ENCODE measurements around the gene PDK4.
"Not testable (repeated sequence)": the region's sequence is repeated elsewhere in the genome, so short reads cannot be mapped to it uniquely, and the experiment has no call there.

The PDK4 gene

DNA sequence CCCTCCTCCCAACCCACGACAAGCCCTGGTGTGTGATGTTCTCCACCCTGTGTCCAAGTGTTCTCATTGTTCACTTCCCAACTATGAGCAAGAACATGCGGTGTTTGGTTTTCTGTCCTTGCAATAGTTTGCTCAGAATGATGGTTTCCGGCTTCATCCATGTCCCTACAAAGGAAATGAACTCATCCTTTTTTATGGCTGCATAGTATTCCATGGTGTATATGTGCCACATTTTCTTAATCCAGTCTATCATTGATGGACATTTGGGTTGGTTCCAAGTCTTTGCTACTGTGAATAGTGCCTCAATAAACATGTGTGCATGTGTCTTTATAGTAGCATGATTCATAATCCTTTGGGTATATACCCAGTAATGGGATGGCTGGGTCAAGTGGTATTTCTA is 8.5 kb upstream of the PDK4 start:
- not testable (repeated sequence) for DNase-seq (ENCODE audit: low read depth)

DNA sequence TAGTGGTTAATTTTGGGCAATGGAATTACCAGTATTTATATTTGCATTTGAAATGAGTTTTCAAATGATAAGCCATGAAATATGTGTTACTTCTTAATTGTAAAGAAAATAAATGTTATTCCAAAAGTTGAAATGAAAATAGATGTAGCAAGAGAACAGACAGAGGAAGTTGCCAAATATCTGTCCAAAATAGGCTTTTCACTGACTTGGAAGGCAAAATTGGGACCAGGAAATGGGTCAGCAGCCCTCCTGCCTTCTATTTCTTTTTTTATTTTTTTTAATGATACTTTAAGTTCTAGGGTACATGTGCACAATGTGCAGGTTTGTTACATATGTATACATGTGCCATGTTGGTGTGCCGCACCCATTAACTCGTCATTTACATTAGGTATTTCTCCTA is 8.1 kb upstream of the PDK4 start:
- DNase-seq (ENCODE audit: low read depth), result not testable (repeated sequence)

DNA sequence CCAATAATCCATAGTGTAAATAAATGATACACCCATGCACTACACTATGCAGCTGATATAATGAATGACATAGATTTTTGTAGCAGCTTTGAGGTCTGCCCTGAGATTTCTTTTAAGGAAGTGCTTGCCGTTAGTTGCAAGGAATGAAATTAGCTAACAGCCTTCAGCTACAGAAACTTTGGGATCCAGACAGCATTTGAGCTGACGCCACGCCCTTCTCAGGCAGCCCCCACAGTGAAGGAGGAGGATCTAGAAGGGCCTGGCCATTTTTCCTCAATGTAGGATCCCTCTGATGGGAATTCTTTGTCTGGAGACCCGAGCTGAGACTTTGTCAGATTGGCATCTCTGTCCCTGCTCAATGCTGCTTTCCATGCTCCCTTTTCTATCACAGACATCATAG is 6.1 kb upstream of the PDK4 start:
- DNase-seq (ENCODE audit: low read depth), result no peak

DNA sequence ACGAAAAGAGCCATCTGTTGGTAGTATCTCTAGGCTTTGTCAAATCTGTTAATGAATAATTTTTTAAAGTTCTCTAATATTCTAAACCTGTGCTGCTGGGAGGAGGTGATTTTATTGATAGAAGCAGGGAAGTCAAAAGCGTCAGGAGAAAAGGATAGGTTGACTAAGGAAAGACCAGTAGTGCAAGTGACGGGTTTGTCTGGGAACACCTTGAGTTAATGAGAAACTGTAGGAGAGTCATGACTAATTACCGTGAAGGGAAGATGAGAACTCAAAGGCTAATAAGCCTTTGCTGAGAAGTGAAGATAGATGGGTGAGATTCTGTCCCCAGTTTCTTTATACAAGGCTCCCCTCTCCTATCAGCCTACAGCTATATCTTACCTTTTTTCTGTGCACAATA is 5.0 kb upstream of the PDK4 start:
- DNase-seq (ENCODE audit: low read depth), result no peak

DNA sequence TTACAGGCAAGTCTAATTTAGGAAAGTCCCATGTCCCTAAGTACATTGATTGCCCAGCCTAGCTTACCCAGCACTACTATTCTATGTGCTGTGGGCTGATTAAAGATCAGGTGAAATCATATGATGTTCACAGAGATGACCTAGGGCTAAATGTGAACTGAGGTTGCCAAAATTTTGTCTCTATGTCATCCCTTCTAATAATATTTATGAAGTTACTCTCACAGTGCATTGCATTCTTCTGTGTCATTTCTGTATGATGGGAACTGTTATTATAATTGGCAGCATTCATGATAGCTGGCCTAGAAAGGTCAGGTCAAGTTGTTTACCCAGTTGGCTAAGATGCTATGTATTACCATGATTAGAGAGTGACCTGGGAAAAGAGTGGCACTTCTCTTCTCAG is 2.8 kb upstream of the PDK4 start:
- DNase-seq (ENCODE audit: low read depth), result no peak

DNA sequence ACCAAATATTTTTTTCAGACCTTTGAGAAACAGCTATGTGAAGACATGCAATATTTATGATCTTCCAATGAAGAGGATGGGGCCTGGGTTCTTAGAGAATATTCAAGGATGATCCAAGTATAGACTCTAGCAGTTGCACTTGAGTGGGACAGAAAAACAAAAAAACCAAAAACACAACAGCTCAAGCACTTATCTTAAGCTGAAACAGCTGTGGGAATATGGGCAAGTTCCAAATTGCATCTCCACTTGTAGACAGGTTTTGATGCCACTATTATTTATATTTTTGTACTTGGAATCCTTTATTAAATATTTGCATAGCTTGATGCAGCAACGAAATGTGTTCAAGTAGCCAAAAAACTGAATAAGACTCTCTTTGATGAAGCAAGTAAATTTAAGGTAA is 2.2 kb upstream of the PDK4 start:
- no peak for DNase-seq (ENCODE audit: low read depth)

DNA sequence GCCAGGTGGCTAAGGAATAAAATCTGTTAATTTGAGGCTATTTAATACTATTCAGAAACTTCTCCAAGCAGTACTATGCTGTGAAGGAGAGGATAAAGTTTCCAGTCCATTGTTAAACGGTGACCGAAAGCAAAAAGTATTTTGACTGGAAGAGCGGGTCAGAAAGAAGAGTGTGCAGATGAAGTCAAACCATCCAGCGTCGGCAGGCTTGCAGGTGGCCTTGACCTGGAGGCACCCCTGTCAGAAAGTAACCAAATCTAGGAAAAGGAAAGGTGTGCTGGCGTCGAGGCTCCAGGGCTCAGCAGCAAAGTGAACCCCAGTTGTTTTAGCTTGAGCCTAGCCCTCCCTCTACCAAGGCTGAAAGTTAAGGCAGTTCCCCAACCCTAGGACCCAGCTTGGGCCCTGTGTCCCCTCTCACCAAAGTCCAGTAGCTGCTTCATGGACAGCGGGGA is 544 bp downstream of the PDK4 start:
- no peak for DNase-seq (ENCODE audit: low read depth)

GRCh38 chr7:95594185-95594584 is 2.1 kb downstream of the PDK4 start:
- no peak for DNase-seq (ENCODE audit: low read depth)

DNA sequence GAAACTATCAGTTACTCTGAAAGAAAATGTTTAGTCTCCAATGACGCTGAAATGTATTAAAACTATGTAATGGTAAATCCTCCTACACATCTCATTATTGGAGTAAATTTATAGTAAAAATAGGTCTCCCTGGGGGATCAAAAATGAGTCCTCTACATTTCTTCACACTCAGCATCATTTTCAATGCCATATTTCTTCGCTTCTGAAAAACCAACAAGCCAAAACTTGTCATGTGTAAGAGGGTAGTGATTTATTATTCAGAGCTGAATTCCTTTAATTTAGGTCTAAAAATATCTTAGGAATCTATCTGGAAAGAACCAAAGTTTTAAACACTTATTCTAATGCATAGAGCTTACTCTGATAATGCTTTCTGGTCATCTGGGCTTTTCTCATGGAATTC is 3.0 kb downstream of the PDK4 start:
- no peak for DNase-seq (ENCODE audit: low read depth)

- no peak for DNase-seq (ENCODE audit: low read depth)
Observed at GRCh38 chr7:95592570-95592969, 3.7 kb downstream of the PDK4 start.

DNA sequence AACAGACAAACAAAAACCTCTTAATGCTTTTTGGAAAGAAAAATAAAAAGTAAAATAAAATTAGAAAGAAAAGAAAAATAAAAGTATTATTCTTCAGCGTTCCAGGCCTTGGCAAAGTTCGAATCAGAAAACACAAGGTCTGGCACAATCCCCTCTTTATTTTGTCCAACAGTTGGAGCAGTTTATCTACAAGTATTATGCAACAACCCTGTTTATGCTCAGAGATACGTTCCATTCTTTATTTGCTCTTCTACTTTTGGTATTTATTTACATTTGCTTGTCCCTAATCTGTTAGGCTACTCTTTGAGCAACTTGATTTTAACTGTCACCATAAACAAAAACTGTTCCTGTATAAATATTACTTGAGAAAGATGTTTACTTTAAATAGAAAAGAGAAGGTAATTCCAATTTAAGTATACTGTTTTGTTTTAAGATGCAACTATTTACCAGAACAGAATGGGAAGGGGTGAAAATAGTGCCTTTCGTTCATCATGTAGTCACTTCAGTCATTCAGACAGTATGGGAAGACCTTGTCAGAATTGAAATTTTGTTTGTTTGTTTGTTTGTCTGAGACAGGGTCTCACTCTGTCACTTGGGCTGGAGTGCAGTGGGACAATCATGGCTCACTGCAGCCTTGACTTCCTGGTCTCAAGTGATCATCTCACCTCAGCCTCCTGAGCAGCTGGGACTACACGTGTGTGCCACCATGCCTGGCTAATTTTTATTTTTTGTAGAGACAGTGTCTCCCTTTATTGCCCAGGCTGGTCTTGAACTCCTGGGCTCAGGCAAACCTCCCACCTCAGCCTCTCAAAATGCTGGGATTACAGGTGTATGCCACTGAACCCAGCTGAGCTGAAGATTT is 5.7 kb downstream of the PDK4 start:
- no peak for DNase-seq (ENCODE audit: low read depth)

GRCh38 chr7:95589766-95590165 is 6.5 kb downstream of the PDK4 start:
- DNase-seq (ENCODE audit: low read depth), result no peak

DNA sequence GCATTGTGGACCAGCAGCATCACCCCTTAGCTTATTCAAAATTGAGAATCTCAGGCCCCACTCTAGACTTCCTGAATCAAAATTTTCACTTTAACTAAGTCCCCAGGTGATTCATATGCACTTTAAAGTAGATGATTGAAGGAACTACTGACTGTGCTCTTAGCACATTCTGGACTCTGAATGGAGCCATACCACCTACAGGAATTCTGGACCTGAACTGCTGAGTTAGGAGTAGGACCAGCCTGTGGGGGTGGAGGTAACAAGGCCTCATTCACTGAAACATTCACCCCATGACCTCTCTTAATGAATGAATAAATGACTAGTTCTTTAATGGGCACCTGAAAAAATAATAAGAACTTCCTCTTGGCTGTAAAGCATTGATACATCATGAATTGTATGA is 7.3 kb downstream of the PDK4 start:
- no peak for DNase-seq (ENCODE audit: low read depth)

GRCh38 chr7:95586951-95587301 is 9.4 kb downstream of the PDK4 start:
- DNase-seq (ENCODE audit: low read depth), result no peak

GRCh38 chr7:95585426-95585789 is 10.9 kb downstream of the PDK4 start:
- DNase-seq (ENCODE audit: low read depth), result no peak

DNA sequence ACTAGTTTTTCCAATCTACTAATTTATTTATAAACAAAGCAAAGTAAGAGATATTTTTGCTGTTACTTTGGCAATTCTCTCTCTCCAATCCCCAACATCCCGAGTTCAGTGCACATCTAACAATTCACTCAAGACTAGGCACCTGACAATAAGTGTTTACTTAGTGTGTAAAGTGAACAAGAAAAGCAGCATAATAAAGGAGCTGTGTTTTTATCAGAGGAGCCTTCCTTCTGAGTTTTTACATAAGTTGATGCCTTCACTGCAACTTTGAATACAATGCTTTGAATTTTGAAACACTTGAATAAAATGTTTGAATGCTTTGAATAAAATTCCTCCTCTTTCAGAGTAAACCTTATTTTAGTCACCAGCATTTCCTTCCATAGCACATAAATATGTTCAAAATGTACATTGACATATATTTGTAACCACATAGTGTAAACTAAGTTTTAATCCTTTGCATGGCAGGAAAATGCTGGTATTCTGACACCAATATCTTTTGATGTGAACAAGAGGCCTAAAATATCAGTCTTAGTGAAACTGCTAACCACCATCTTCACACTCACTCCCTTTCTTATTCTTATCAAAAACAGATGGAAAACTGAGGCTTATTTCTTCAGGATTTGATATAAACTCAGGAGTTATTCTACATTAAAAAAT is 11.4 kb downstream of the PDK4 start:
- no peak for DNase-seq (ENCODE audit: low read depth)

DNA sequence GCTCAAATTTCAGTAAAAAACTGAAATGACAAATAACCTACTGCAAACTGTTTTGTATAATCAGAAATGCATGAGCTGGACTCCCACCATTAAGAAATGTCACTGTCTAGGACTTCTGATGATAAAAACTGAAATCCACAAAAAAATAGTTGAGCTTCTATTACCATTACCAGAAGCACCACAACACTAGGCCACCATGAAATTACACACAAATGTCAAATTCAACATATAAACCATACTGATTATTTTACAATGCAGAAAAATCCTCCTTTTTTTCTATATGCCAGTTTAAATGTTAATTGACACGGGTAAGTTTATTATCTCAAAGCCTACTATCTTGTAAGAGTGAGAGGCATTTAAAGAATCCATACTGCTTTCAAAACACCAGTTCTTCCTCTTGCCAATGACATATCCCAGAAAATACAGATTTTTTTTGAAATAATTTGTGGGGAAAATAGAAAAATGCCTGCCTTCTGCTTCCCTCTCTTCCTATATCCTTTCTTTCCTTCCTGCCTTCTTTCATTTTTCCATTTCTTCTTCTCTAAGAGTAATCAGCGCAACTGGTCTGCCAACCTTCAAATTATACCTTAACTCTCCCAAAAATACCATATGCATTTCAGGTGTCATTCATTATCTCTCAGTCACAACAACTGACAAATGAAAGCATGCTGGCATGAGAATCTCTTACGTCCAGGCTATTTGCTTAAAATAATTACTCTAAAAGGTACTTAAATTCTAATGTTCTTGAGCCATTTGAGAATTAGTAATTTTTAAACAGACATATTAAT is 12.3 kb downstream of the PDK4 start:
- no peak for DNase-seq (ENCODE audit: low read depth)

GRCh38 chr7:95582578-95583293 is 13.6 kb downstream of the PDK4 start:
- no peak for DNase-seq (ENCODE audit: low read depth)

DNA sequence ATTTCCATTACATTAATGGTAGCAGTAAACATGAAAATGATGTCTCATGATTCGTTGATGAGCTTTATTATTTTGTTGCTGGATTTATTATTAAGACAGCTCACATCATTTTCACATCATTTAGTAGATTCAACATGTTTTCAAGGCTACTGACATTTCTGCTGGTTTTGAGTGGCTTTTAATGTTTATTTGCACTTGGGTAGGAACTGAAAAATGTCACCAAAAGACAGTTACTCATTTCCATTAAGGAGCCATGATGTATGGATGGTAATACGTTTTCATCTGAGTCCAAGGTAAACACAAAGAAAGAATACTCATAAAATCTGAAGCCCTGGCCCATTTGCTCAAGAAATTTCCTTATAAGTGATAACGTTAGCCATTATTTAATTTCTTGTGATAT is 14.8 kb downstream of the PDK4 start:
- no peak for DNase-seq (ENCODE audit: low read depth)

DNA sequence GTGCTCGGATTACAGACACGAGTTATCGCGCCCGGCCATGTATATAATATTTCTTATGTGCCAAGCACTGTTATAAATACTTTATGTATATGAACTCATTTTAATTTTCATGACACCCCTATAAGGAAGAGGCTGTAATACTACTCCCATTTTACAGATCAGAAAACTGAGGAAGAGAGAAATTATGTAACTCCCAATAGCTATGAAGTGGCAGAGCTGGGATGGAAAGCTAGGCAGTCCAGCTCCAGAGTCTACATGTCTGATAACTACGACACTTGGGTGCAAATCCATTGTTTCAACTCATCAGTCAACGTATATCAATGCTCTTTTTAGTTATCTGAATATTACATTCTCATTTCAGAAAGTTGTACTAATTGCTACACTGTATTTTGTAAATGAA is 17.0 kb downstream of the PDK4 start:
- DNase-seq (ENCODE audit: low read depth), result no peak

DNA sequence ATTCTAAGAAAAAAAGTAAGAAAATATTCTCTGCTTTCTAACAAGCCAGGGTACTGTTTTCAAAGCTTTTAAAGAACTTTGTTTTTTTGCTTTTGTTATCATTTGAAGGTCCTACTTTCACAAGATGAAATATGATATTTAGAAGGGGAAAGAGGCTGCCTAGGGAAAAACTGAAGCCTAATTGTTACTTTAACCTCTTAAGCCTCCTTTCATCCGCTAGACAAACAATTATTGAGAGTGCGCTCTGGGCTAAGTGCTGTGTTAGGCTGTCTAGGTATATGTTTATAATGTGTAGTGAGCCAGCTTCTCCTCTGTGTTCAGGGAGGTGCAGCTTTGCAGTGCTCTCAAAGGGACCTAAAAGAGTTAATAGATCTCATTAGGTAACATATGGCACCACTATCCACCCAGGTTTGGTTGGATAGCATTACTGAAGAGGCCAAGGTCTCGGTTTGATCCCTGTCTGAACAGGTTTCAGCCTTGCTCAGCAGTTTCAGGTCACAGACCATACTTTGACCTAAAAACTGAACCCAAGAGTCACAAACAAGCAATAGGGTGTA is 17.9 kb downstream of the PDK4 start:
- DNase-seq (ENCODE audit: low read depth), result no peak

DNA sequence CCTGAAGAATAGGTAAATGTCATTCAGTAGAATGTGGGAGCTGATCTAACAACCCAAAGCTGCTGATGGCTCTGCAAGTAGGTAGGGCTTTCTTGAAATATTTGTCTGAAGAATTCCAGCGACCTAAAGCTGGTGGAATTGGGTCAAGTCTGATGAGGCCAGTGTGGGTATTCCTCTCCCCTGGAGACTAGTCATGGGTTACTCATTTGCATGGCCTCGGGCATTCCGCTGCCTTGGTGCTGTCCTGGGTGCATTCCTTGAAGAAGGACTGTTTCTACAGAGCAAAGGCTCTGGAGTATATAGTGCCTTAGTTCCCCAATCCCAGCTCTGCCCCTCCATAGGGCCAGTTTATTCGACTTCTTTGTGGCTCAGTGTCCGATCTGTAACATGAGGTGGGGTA is 19.2 kb downstream of the PDK4 start:
- no peak for DNase-seq (ENCODE audit: low read depth)

All from T-helper 22 cell (primary cell).